Sigmoid colon (tissue), 4 donors: ENCODE measurements around the gene RING1.

Source experiments
- CTCF ChIP-seq, 4 experiments: fragments of 450-650 bp in 3 of 4; fragments of 200-600 bp in 1 of 4; IDR thresholded peaks; one replicate each; pipeline ENCODE4 v1.5.1; 2016 to 2019; ENCODE audit warnings: antibody characterized with exemption in 4 of 4, mild to moderate bottlenecking in 3 of 4, moderate library complexity in 2 of 4
- POLR2A ChIP-seq, 2 donors: fragments of 450-650 bp; IDR thresholded peaks; one replicate each; pipeline ENCODE4 v1.6.1; 2016; ENCODE audit warnings: antibody characterized with exemption in 2 of 2, mild to moderate bottlenecking in 2 of 2, moderate library complexity in 2 of 2
- POLR2AphosphoS5 ChIP-seq, 4 donors: sonication (generic); formaldehyde crosslinking; IDR thresholded peaks; one replicate each; pipeline ENCODE4 v1.6.1; 2017; ENCODE audit warnings: antibody characterized with exemption in 4 of 4

GRCh38 chr6:33191383-33192104 is 16.8 kb upstream of the RING1 start:
- TF ChIP-seq CTCF (IDR thresholded peaks at IDR 0.05) (no peak), POLR2A (IDR thresholded peaks at IDR 0.05) (no peak), POLR2AphosphoS5 (IDR thresholded peaks at IDR 0.05) (no peak)
